ENCODE data around the gene IRF2. TPM values are rescaled to one million over a fixed set of nuclear protein-coding genes. Genes with fewer than 3 reads are reported as not detected.

IRF2 gene
- polyA plus RNA-seq, 1 donor (not counting 4 experiments of a cell fraction or from before 2014, with no cell fraction given) = 23.8 TPM

DNA sequence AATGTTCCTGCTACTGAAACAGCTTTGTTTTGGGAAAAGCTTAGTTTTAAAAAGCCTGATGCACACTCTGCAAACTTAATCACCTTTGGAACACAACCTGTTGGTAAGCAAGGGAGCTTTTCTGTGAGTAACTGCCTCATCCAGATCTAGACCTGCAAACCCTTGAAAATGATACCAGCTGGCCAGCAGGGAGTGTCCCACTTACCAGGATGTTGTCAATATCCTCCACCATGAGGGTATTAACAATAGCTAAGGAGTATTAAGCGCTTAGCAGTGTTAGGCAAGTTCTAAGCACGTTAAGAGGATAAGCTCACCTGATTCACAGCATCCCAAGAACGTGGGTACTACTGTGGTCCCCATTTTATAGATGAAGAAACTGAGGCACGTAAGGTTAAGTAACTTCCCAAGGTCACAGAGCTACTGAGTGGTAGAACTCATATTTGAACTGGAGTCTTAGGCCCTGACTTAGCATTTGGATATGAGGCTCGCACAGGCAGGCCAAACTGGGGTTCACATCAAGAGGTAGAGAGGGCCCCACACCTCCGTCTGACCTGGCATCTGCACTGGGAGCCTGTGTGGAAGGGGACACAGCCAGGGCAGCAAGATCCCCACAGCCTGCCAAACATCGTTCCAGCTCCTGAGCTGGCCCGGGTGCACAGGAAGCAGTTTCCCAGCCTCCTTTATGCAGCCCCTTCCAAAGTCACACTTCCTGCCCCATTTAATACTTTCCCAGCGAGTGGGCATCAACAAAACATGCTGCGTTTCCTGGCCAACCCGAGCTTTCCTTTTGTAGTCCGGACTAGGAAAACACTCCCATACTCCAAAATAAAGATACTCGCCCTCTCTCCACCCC, 32.7 kb downstream of the IRF2 start:
- no peaks in the 10 kb centered on the region for H3K4me1 ChIP-seq (ENCODE audit: control insufficient read depth, extremely low read depth, insufficient read depth, low read length)
- DNase-seq (ENCODE audit: low read depth, low spot score) = no peak
- H3K27me3 ChIP-seq (ENCODE audit: control insufficient read depth, extremely low read depth, insufficient read depth, low read length) = no peaks in the 10 kb centered on the region
- no peaks in the 10 kb centered on the region for H3K9me3 ChIP-seq (ENCODE audit: control insufficient read depth, low read depth, low read length)
- no peak overlapping the region for H3K27ac ChIP-seq (ENCODE audit: control insufficient read depth, insufficient read depth, low read length)
- H3K9ac ChIP-seq (ENCODE audit: control insufficient read depth, extremely low read depth, insufficient read depth, low read length) = no peak overlapping the region
- peaks cover 2% of the 10 kb centered on the region for H3K9me1 ChIP-seq (ENCODE audit: control insufficient read depth, extremely low read depth, insufficient read depth, low read length)
- no peak overlapping the region for H3K4me2 ChIP-seq (ENCODE audit: control insufficient read depth, extremely low read depth, insufficient read depth, low read depth, low read length)
- no peaks in the 10 kb centered on the region for H3K36me3 ChIP-seq (ENCODE audit: control insufficient read depth in 2 of 2, extremely low read depth in 1 of 2, insufficient read depth in 2 of 2, low read length in 2 of 2)
- dilution Hi-C loops (cut with MboI; ENCODE audit: extremely low pct_ligation_motif_present, low sequenced_read_pairs) = no loop called here
- TF ChIP-seq EZH2 (IDR thresholded peaks at IDR 0.05; ENCODE audit: low read length) = no peak
- TF ChIP-seq, protein P1, sequence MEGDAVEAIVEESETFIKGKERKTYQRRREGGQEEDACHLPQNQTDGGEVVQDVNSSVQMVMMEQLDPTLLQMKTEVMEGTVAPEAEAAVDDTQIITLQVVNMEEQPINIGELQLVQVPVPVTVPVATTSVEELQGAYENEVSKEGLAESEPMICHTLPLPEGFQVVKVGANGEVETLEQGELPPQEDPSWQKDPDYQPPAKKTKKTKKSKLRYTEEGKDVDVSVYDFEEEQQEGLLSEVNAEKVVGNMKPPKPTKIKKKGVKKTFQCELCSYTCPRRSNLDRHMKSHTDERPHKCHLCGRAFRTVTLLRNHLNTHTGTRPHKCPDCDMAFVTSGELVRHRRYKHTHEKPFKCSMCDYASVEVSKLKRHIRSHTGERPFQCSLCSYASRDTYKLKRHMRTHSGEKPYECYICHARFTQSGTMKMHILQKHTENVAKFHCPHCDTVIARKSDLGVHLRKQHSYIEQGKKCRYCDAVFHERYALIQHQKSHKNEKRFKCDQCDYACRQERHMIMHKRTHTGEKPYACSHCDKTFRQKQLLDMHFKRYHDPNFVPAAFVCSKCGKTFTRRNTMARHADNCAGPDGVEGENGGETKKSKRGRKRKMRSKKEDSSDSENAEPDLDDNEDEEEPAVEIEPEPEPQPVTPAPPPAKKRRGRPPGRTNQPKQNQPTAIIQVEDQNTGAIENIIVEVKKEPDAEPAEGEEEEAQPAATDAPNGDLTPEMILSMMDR (optimal IDR thresholded peaks at IDR 0.05 in 1 of 3, IDR thresholded peaks at IDR 0.05 in 1 of 3, conservative IDR thresholded peaks at IDR 0.05 in 1 of 3; ENCODE audit: extremely low read depth in 1 of 3, insufficient read depth in 2 of 3, low read length in 3 of 3) = no peak
- no peaks in the 10 kb centered on the region for H4K20me1 ChIP-seq (ENCODE audit: control insufficient read depth, extremely low read depth, insufficient read depth, low read length)
- no peak for FAIRE-seq
- H3K4me3 ChIP-seq (ENCODE audit: control insufficient read depth in 2 of 3, extremely low read depth in 1 of 3, insufficient read depth in 2 of 3, low read depth in 1 of 3, low read length in 3 of 3) = no peak overlapping the region
- no peak overlapping the region for H2AFZ ChIP-seq (ENCODE audit: control insufficient read depth, low read length)
- peaks cover 67% of the 10 kb centered on the region for H3K79me2 ChIP-seq (ENCODE audit: control insufficient read depth, insufficient read depth, low read length)

GRCh38 chr4:184440595-184441358, 33.6 kb downstream of the IRF2 start:
- dilution Hi-C loops (cut with MboI; ENCODE audit: extremely low pct_ligation_motif_present, low sequenced_read_pairs) = no loop called here
- TF ChIP-seq EZH2 (IDR thresholded peaks at IDR 0.05; ENCODE audit: low read length) = no peak
- TF ChIP-seq, protein P1 (optimal IDR thresholded peaks at IDR 0.05 in 1 of 3, IDR thresholded peaks at IDR 0.05 in 1 of 3, conservative IDR thresholded peaks at IDR 0.05 in 1 of 3; ENCODE audit: extremely low read depth in 1 of 3, insufficient read depth in 2 of 3, low read length in 3 of 3) = no peak
- H3K4me1 ChIP-seq (ENCODE audit: control insufficient read depth, extremely low read depth, insufficient read depth, low read length) = no peaks in the 10 kb centered on the region
- DNase-seq (ENCODE audit: low read depth, low spot score) (no peak), FAIRE-seq (no peak)
- H3K79me2 ChIP-seq (ENCODE audit: control insufficient read depth, insufficient read depth, low read length) = peaks cover 65% of the 10 kb centered on the region
- H3K36me3 ChIP-seq (ENCODE audit: control insufficient read depth in 2 of 2, extremely low read depth in 1 of 2, insufficient read depth in 2 of 2, low read length in 2 of 2) = no peaks in the 10 kb centered on the region
- no peak overlapping the region for H3K4me2 ChIP-seq (ENCODE audit: control insufficient read depth, extremely low read depth, insufficient read depth, low read depth, low read length)
- no peaks in the 10 kb centered on the region for H4K20me1 ChIP-seq (ENCODE audit: control insufficient read depth, extremely low read depth, insufficient read depth, low read length)
- no peaks in the 10 kb centered on the region for H3K27me3 ChIP-seq (ENCODE audit: control insufficient read depth, extremely low read depth, insufficient read depth, low read length)
- no peak overlapping the region for H3K9ac ChIP-seq (ENCODE audit: control insufficient read depth, extremely low read depth, insufficient read depth, low read length)
- no peaks in the 10 kb centered on the region for H3K9me3 ChIP-seq (ENCODE audit: control insufficient read depth, low read depth, low read length)
- peaks cover 2% of the 10 kb centered on the region for H3K9me1 ChIP-seq (ENCODE audit: control insufficient read depth, extremely low read depth, insufficient read depth, low read length)
- H3K27ac ChIP-seq (ENCODE audit: control insufficient read depth, insufficient read depth, low read length) = no peak overlapping the region
- H2AFZ ChIP-seq (ENCODE audit: control insufficient read depth, low read length) = no peak overlapping the region
- H3K4me3 ChIP-seq (ENCODE audit: control insufficient read depth in 2 of 3, extremely low read depth in 1 of 3, insufficient read depth in 2 of 3, low read depth in 1 of 3, low read length in 3 of 3) = no peak overlapping the region
